Activated CD8-positive, alpha-beta memory T cell treated with anti-CD3 and anti-CD28 coated beads for 1 hour (primary cell): Measurements from ENCODE around the gene DNAAF3.
A peak's percentile ranks its signal among the peaks of the same experiment; 100 is the strongest.

Experiments used
- DNase-seq, 2 donors: peaks; one replicate each; pipeline ENCODE4 v3.0.0-alpha.2; 2020; ENCODE audit warnings: low read depth in 1 of 2; ENCODE audit errors: extremely low read depth in 1 of 2

DNAAF3 gene

GRCh38 chr19:55116859-55117662, 49.4 kb downstream of the DNAAF3 start, which contains the start of gene PPP1R12C:
Gene PPP1R12C, minus strand, starts transcription at chr19:55117637. Its CDS starts 94 bp downstream, at chr19:55117543.
- DNase-seq: peak in 1 of 2 donors; percentile 12

GRCh38 chr19:55116232-55116858, 50.1 kb downstream of the DNAAF3 start:
- peak in 1 of 2 donors; percentile 30 for DNase-seq

GRCh38 chr19:55115446-55116065, 50.9 kb downstream of the DNAAF3 start:
- no peak for DNase-seq

GRCh38 chr19:55114566-55115145, 51.8 kb downstream of the DNAAF3 start:
- DNase-seq: no peak

GRCh38 chr19:55113570-55114039, 52.8 kb downstream of the DNAAF3 start:
- no peak for DNase-seq

GRCh38 chr19:55112777-55113569, 53.4 kb downstream of the DNAAF3 start:
- no peak for DNase-seq

GRCh38 chr19:55112246-55112776, 54.1 kb downstream of the DNAAF3 start:
- DNase-seq: no peak

- DNase-seq: no peak
Measured at GRCh38 chr19:55111238-55111831, 55.1 kb downstream of the DNAAF3 start.

- DNase-seq: no peak
Measured at GRCh38 chr19:55109527-55110291, 56.7 kb downstream of the DNAAF3 start.
